Panc1 (cell line): ENCODE data around the gene MSI2. TPM values are rescaled to one million over a fixed set of nuclear protein-coding genes. Genes with fewer than 3 reads are reported as not detected.

Experiments used
- ATAC-seq: fragments of 200-7000 bp; cut with Tn5 transposase; 2 replicates; pipeline ENCODE4 v1.9.1; 2020; ENCODE audit warnings: mild to moderate bottlenecking, moderate library complexity
- BruUV-seq: library from RNA; stranded (reverse); fragments of 400-500 nt; replicated peaks from 2 replicates; lab custom pipeline; 2021; lab: Mats Ljungman, UMichigan
- CTCF ChIA-PET: fragments of 300-600 bp; sonication (Branson Sonifier 250); formaldehyde crosslinking; loops from one replicate; lab custom pipeline; 2022; ENCODE audit warnings: antibody characterized with exemption; lab: Charles Lee
- POLR2A ChIA-PET: fragments of 300-600 bp; sonication (Branson Sonifier 250); formaldehyde crosslinking; loops from one replicate; lab custom pipeline; 2022; ENCODE audit warnings: antibody characterized with exemption; lab: Charles Lee
- DNase-seq: peaks from one replicate; pipeline ENCODE4 v3.0.0-alpha.2; 2010; ENCODE audit warnings: low read depth, low spot score
- H3K27ac ChIP-seq: 2 replicates; pipeline ENCODE4 v1.5.1; 2011; ENCODE audit warnings: mild to moderate bottlenecking, low read length, inconsistent platforms
- H3K27me3 ChIP-seq: fragments of 200-500 bp; sonication (Bioruptor generic); 2 replicates; pipeline ENCODE4 v1.6.0; 2014; ENCODE audit warnings: low read length, inconsistent platforms; ENCODE audit not compliant: control insufficient read depth, insufficient read depth
- H3K36me3 ChIP-seq: fragments of 200-500 bp; sonication (Bioruptor generic); 2 replicates; pipeline ENCODE4 v1.5.1; 2014; ENCODE audit warnings: inconsistent platforms, mild to moderate bottlenecking, low read length, moderate library complexity; ENCODE audit not compliant: control insufficient read depth, insufficient read depth
- H3K4me1 ChIP-seq: 2 replicates; pipeline ENCODE4 v1.5.1; 2011; ENCODE audit warnings: inconsistent platforms, mild to moderate bottlenecking, low read length, moderate library complexity; ENCODE audit not compliant: control insufficient read depth, insufficient read depth
- H3K4me3 ChIP-seq, 2 experiments: 2 replicates each; pipeline ENCODE4 v1.5.1; 2011 to 2012; ENCODE audit warnings: low read depth in 2 of 2, low read length in 2 of 2, mild to moderate bottlenecking in 2 of 2, inconsistent platforms in 1 of 2, moderate library complexity in 1 of 2
- H3K9me3 ChIP-seq: fragments of 200-500 bp; sonication (Bioruptor generic); 2 replicates; pipeline ENCODE4 v1.5.1; 2014; ENCODE audit warnings: low read depth, mild to moderate bottlenecking, inconsistent platforms, low read length, moderate library complexity; ENCODE audit not compliant: control insufficient read depth, insufficient read depth
- CTCF ChIP-seq: fragments of 450-650 bp; IDR thresholded peaks from 2 replicates; pipeline ENCODE4 v1.5.1; 2017; ENCODE audit warnings: mild to moderate bottlenecking
- POLR2AphosphoS5 ChIP-seq: IDR thresholded peaks from 2 replicates; pipeline ENCODE4 v1.6.1; 2012; ENCODE audit warnings: mild to moderate bottlenecking, low read depth, low read length, moderate library complexity
- REST ChIP-seq, 2 experiments: IDR thresholded peaks; 2 replicates each; pipeline ENCODE4 v1.6.1; 2011 to 2012; ENCODE audit warnings: low read depth in 2 of 2, control low read depth in 1 of 2, low read length in 1 of 2, mild to moderate bottlenecking in 1 of 2, moderate library complexity in 1 of 2; ENCODE audit not compliant: insufficient read depth in 1 of 2
- SIN3A ChIP-seq: IDR thresholded peaks from 2 replicates; pipeline ENCODE4 v1.6.1; 2012; ENCODE audit warnings: low read depth, mild to moderate bottlenecking, low read length, moderate library complexity, borderline replicate concordance; ENCODE audit not compliant: insufficient read depth
- TCF7L2 ChIP-seq: IDR thresholded peaks from 2 replicates; pipeline ENCODE4 v1.6.1; 2011; ENCODE audit warnings: mild to moderate bottlenecking, low read depth, low read length, inconsistent platforms
- in situ Hi-C: cut with HindIII; loops from 2 replicates; pipeline ENCODE4 v1.10.0; 2016; ENCODE audit warnings: low sequenced_read_pairs, low pct_unique_long_range_greater_than_20kb
- intact Hi-C: fragments of 100-400 bp; cut with micrococcal nuclease; formaldehyde crosslinking; loops from one replicate; pipeline ENCODE4 v1.10.0; 2022; ENCODE audit not compliant: unreplicated experiment
- total RNA-seq: library from RNA; stranded (reverse); gene quantifications from one replicate; pipeline ENCODE4 v1.2.1, GENCODE V29; 2021; ENCODE audit not compliant: unreplicated experiment

Gene MSI2
- total RNA-seq, 1 experiment from 2014 or later = 38.5 TPM

GRCh38 chr17:57632294-57632693 lies 376.0 kb downstream of the MSI2 start:
- H3K36me3 ChIP-seq = no peaks in the 10 kb centered on the region
- H3K27me3 ChIP-seq = no peaks in the 10 kb centered on the region
- no TSS peak for BruUV-seq
- H3K4me3 ChIP-seq = no peak overlapping the region
- in situ Hi-C loops = no loop called here
- no peak overlapping the region for H3K27ac ChIP-seq
- ChIA-PET POLR2A (no interaction called here), CTCF (no interaction called here)
- intact Hi-C loops = no loop called here
- no peak for TF ChIP-seq TCF7L2
- no peak for TF ChIP-seq POLR2AphosphoS5
- no peak for TF ChIP-seq CTCF
- no peak for TF ChIP-seq SIN3A
- TF ChIP-seq REST (IDR thresholded peaks at IDR 0.05; ENCODE audit: insufficient read depth in 1 of 2, low read depth in 2 of 2, low read length in 1 of 2) = no peak
- DNase-seq (no peak), ATAC-seq (no peak)
- no peaks in the 10 kb centered on the region for H3K9me3 ChIP-seq
- no peaks in the 10 kb centered on the region for H3K4me1 ChIP-seq

GRCh38 chr17:57633236-57633635 lies 376.9 kb downstream of the MSI2 start:
- no peak for TF ChIP-seq TCF7L2
- TF ChIP-seq SIN3A = no peak
- no peak for TF ChIP-seq CTCF
- TF ChIP-seq POLR2AphosphoS5 = no peak
- TF ChIP-seq REST (IDR thresholded peaks at IDR 0.05; ENCODE audit: insufficient read depth in 1 of 2, low read depth in 2 of 2, low read length in 1 of 2) = no peak
- intact Hi-C loops (no loop called here), in situ Hi-C loops (no loop called here)
- H3K27me3 ChIP-seq = no peaks in the 10 kb centered on the region
- ChIA-PET POLR2A (no interaction called here), CTCF (no interaction called here)
- no peaks in the 10 kb centered on the region for H3K36me3 ChIP-seq
- H3K9me3 ChIP-seq = no peaks in the 10 kb centered on the region
- BruUV-seq = no TSS peak
- no peak overlapping the region for H3K4me3 ChIP-seq
- H3K27ac ChIP-seq = no peak overlapping the region
- no peak for DNase-seq
- H3K4me1 ChIP-seq = no peaks in the 10 kb centered on the region
- ATAC-seq = no peak
